Hepatocyte (in vitro differentiated cells): ENCODE results near the gene KIAA0513.

Source experiments
- EZH2 ChIP-seq: fragments of 200-600 bp; sonication (generic); IDR thresholded peaks from 2 replicates; pipeline ENCODE4 v1.6.1; 2016; ENCODE audit warnings: antibody characterized with exemption, mild to moderate bottlenecking, borderline replicate concordance
- EZH2phosphoT487 ChIP-seq: fragments of 200-600 bp; sonication (generic); IDR thresholded peaks from one replicate; pipeline ENCODE4 v1.6.1; 2018; ENCODE audit warnings: antibody characterized with exemption, mild to moderate bottlenecking, low read depth, moderate library complexity; ENCODE audit not compliant: unreplicated experiment, severe bottlenecking
- TF ChIP-seq, protein P1 (sequence below): fragments of 200-600 bp; sonication (generic); IDR thresholded peaks from 2 replicates; pipeline ENCODE4 v1.5.1; 2016; ENCODE audit warnings: antibody characterized with exemption, mild to moderate bottlenecking; ENCODE audit not compliant: poor library complexity

DNA sequence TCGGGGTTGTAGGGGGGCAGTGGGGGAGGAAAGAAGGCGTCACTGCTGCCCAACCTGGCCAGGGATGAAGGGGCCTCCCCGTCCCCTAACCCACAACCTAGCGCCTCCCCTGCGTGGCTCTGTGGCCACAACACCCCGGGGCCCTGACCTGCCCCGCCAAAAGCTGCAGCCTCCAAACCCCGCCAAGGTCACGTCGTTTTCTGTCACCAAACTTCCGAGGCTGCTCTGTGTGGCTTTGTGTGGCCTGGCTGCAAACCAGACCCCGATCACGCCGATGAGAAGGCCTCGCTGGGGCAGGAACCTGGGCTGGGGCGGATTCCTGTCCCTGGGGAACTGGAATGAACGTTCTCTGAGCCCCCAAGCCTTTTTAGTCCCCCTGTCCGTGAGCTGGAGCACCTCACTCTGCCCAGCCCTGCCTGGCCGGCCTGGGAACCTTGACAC is 115.2 kb downstream of the KIAA0513 start:
- TF ChIP-seq EZH2 = no peak
- TF ChIP-seq, protein P1, sequence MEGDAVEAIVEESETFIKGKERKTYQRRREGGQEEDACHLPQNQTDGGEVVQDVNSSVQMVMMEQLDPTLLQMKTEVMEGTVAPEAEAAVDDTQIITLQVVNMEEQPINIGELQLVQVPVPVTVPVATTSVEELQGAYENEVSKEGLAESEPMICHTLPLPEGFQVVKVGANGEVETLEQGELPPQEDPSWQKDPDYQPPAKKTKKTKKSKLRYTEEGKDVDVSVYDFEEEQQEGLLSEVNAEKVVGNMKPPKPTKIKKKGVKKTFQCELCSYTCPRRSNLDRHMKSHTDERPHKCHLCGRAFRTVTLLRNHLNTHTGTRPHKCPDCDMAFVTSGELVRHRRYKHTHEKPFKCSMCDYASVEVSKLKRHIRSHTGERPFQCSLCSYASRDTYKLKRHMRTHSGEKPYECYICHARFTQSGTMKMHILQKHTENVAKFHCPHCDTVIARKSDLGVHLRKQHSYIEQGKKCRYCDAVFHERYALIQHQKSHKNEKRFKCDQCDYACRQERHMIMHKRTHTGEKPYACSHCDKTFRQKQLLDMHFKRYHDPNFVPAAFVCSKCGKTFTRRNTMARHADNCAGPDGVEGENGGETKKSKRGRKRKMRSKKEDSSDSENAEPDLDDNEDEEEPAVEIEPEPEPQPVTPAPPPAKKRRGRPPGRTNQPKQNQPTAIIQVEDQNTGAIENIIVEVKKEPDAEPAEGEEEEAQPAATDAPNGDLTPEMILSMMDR = no peak
- no peak for TF ChIP-seq EZH2phosphoT487
